CD4-positive, alpha-beta T cell (primary cell): ENCODE results near the gene SND1. TPM values are rescaled to one million over a fixed set of nuclear protein-coding genes. Genes with fewer than 3 reads are reported as not detected.

ENCODE experiments used
- ATAC-seq: fragments of 200-7000 bp; cut with Tn5 transposase; one replicate; pipeline ENCODE4 v1.10.0; 2022; ENCODE audit warnings: mild to moderate bottlenecking; ENCODE audit not compliant: poor library complexity
- CTCF ChIA-PET: fragments of 350-600 bp; sonication (Branson Sonifier 250); formaldehyde crosslinking; loops from one replicate; lab custom pipeline; 2021; ENCODE audit warnings: antibody characterized with exemption, inconsistent platforms; lab: Charles Lee
- POLR2A ChIA-PET: fragments of 350-600 bp; sonication (Branson Sonifier 250); formaldehyde crosslinking; loops from one replicate; lab custom pipeline; 2021; ENCODE audit warnings: antibody characterized with exemption, inconsistent platforms; lab: Charles Lee
- DNase-seq, 14 experiments: peaks; one replicate each; pipeline ENCODE4 v3.0.0-alpha.2; 2013 to 2020; ENCODE audit warnings: mixed read lengths in 2 of 14
- H3K27ac ChIP-seq, 2 donors: one replicate each; pipeline versions ENCODE4 v1.5.1 to v1.7.0; 2013; ENCODE audit warnings: low read length in 2 of 2, low read depth in 1 of 2, mild to moderate bottlenecking in 1 of 2
- H3K27me3 ChIP-seq, 2 experiments: 1 replicate in 1 of 2; 2 replicates in 1 of 2; pipeline versions ENCODE4 v1.6.1 to v1.7.0; 2013; ENCODE audit warnings: low read length in 2 of 2, control low read depth in 1 of 2, mild to moderate bottlenecking in 1 of 2, moderate library complexity in 1 of 2; ENCODE audit not compliant: insufficient read depth in 2 of 2, control insufficient read depth in 1 of 2
- H3K36me3 ChIP-seq: one replicate; pipeline ENCODE4 v1.6.1; 2013; ENCODE audit warnings: low read length, control low read depth; ENCODE audit not compliant: insufficient read depth
- H3K4me1 ChIP-seq: one replicate; pipeline ENCODE4 v1.6.1; 2013; ENCODE audit warnings: low read length, control low read depth; ENCODE audit not compliant: insufficient read depth
- H3K4me3 ChIP-seq: one replicate; pipeline ENCODE4 v1.5.1; 2013; ENCODE audit warnings: mild to moderate bottlenecking, low read length, moderate library complexity
- H3K9me3 ChIP-seq, 2 experiments: 1 replicate in 1 of 2; 2 replicates in 1 of 2; pipeline versions ENCODE4 v1.6.1 to v1.7.0; 2013; ENCODE audit warnings: low read length in 2 of 2, mild to moderate bottlenecking in 2 of 2, control low read depth in 1 of 2, moderate library complexity in 1 of 2; ENCODE audit not compliant: control insufficient read depth in 1 of 2, insufficient read depth in 1 of 2
- H3K27ac Mint-ChIP-seq: one replicate; pipeline ENCODE4 v1.8.0; 2020; ENCODE audit warnings: mixed read lengths
- H3K27me3 Mint-ChIP-seq: one replicate; pipeline ENCODE4 v1.8.0; 2021; ENCODE audit warnings: mixed read lengths
- H3K36me3 Mint-ChIP-seq: one replicate; pipeline ENCODE4 v1.8.0; 2021; ENCODE audit warnings: low read depth, mixed read lengths
- H3K4me1 Mint-ChIP-seq: one replicate; pipeline ENCODE4 v1.8.0; 2021; ENCODE audit warnings: low read depth, mixed read lengths
- H3K4me3 Mint-ChIP-seq: one replicate; pipeline ENCODE4 v1.8.0; 2020; ENCODE audit warnings: mild to moderate bottlenecking, mixed read lengths
- H3K9me3 Mint-ChIP-seq: one replicate; pipeline ENCODE4 v1.8.0; 2020; ENCODE audit warnings: mixed read lengths
- CTCF ChIP-seq: fragments of 200-600 bp; IDR thresholded peaks from one replicate; pipeline ENCODE4 v1.8.0; 2022; ENCODE audit warnings: antibody characterized with exemption, mild to moderate bottlenecking
- intact Hi-C, 2 experiments: fragments of 100-400 bp; cut with DNase I in 1 of 2; cut with micrococcal nuclease in 1 of 2; formaldehyde crosslinking; loops; one replicate each; pipeline versions ENCODE4 v1.15.1 to v1.9.0; 2023 to 2025; cut with DNase I, micrococcal nuclease
- total RNA-seq, 174 experiments: library from RNA in 2 of 174; stranded (reverse) in 2 of 174; gene quantifications; one replicate each; pipeline ENCODE4 v1.2.3 and lab custom pipeline; 2021 to 2026

The SND1 gene
- total RNA-seq, 2 experiments from 2014 or later = 104 to 113 TPM

- ATAC-seq (no peak), DNase-seq (no peak)
- ChIA-PET CTCF (interaction anchor here (0.6 to 1.7 kb wide), 2 partner anchors 22 to 1325 kb away, joined by 3 read pairs; no protein-coding TSS in a partner anchor), POLR2A (interaction anchor here (0.8 kb wide), 1 partner anchor 16 kb away, joined by 3 read pairs; no protein-coding TSS in a partner anchor)
- Mint-ChIP-seq H3K9me3 (no peaks in the 10 kb centered on the region), H3K36me3 (peaks cover 34% of the 10 kb centered on the region), H3K4me3 (no peak overlapping the region), H3K4me1 (peaks cover 13% of the 10 kb centered on the region), H3K27me3 (no peaks in the 10 kb centered on the region), H3K27ac (no peak overlapping the region)
- no peaks in the 10 kb centered on the region for H3K4me1 ChIP-seq
- no peak overlapping the region for H3K27ac ChIP-seq
- H3K36me3 ChIP-seq = peaks cover 9% of the 10 kb centered on the region
- TF ChIP-seq CTCF = no peak
- H3K4me3 ChIP-seq = no peak overlapping the region
- H3K27me3 ChIP-seq = no peaks in the 10 kb centered on the region
- intact Hi-C loops = no loop called here
- no peaks in the 10 kb centered on the region for H3K9me3 ChIP-seq
These were observed 243.4 kb downstream of the SND1 start for GRCh38 chr7:127895360-127895759.

GRCh38 chr7:127895814-127896280 is 243.9 kb downstream of the SND1 start:
- Mint-ChIP-seq H3K27ac (no peak overlapping the region), H3K4me3 (no peak overlapping the region), H3K9me3 (no peaks in the 10 kb centered on the region), H3K36me3 (peaks cover 29% of the 10 kb centered on the region), H3K27me3 (no peaks in the 10 kb centered on the region), H3K4me1 (peaks cover 18% of the 10 kb centered on the region)
- Histone ChIP-seq H3K9me3 (no peaks in the 10 kb centered on the region), H3K27me3 (no peaks in the 10 kb centered on the region), H3K27ac (no peak overlapping the region), H3K4me1 (no peaks in the 10 kb centered on the region), H3K36me3 (peaks cover 6% of the 10 kb centered on the region), H3K4me3 (no peak overlapping the region)
- intact Hi-C loops = no loop called here
- POLR2A ChIA-PET = interaction anchor here (0.8 kb wide), 1 partner anchor 16 kb away, joined by 3 read pairs; no protein-coding TSS in a partner anchor
- CTCF ChIA-PET = no interaction called here
- TF ChIP-seq CTCF = no peak
- DNase-seq (no peak), ATAC-seq (no peak)

- ATAC-seq (no peak), DNase-seq (no peak)
- no peaks in the 10 kb centered on the region for H3K27me3 Mint-ChIP-seq
- H3K36me3 Mint-ChIP-seq = peaks cover 21% of the 10 kb centered on the region
- no peaks in the 10 kb centered on the region for H3K27me3 ChIP-seq
- H3K27ac Mint-ChIP-seq = no peak overlapping the region
- no peaks in the 10 kb centered on the region for H3K9me3 Mint-ChIP-seq
- H3K4me3 ChIP-seq = no peak overlapping the region
- H3K9me3 ChIP-seq = no peaks in the 10 kb centered on the region
- intact Hi-C loops = no loop called here
- no peak for TF ChIP-seq CTCF
- H3K4me1 ChIP-seq = no peaks in the 10 kb centered on the region
- ChIA-PET POLR2A (no interaction called here), CTCF (no interaction called here)
- peaks cover 25% of the 10 kb centered on the region for H3K4me1 Mint-ChIP-seq
- no peak overlapping the region for H3K4me3 Mint-ChIP-seq
- H3K36me3 ChIP-seq = peaks cover 2% of the 10 kb centered on the region
- no peak overlapping the region for H3K27ac ChIP-seq
These were observed 244.7 kb downstream of the SND1 start for GRCh38 chr7:127896659-127897058.
